ENCODE results near the gene CHST13.

The CHST13 gene

GRCh38 chr3:126516936-126517290 is 7.0 kb upstream of the CHST13 start:
- TF ChIP-seq CREB1 (IDR thresholded peaks at IDR 0.05; ENCODE audit: low read depth) (no peak), NFIC (IDR thresholded peaks at IDR 0.05) (no peak), RAD21 (IDR thresholded peaks at IDR 0.05; ENCODE audit: low read depth) (no peak), YY1 (IDR thresholded peaks at IDR 0.05; ENCODE audit: low read depth) (no peak), REST (IDR thresholded peaks at IDR 0.05; ENCODE audit: low read depth) (no peak), EGR1 (IDR thresholded peaks at IDR 0.05) (no peak), TCF12 (IDR thresholded peaks at IDR 0.05; ENCODE audit: low read depth) (no peak), MAX (IDR thresholded peaks at IDR 0.05) (no peak), FOXM1 (IDR thresholded peaks at IDR 0.05; ENCODE audit: borderline replicate concordance, low read depth) (no peak), USF1 (IDR thresholded peaks at IDR 0.05) (no peak), TEAD4 (IDR thresholded peaks at IDR 0.05) (no peak), CEBPB (IDR thresholded peaks at IDR 0.05) (no peak), EP300 (IDR thresholded peaks at IDR 0.05; ENCODE audit: borderline replicate concordance) (no peak), TAF1 (IDR thresholded peaks at IDR 0.05; ENCODE audit: low read depth) (no peak), ZBTB7A (IDR thresholded peaks at IDR 0.05; ENCODE audit: low read depth) (no peak)

GRCh38 chr3:126517291-126517951 is 6.5 kb upstream of the CHST13 start, which contains the start of gene UROC1:
Gene UROC1, minus strand, starts transcription at chr3:126517773. Its CDS starts 54 bp downstream, at chr3:126517719.
- TF ChIP-seq EP300 (IDR thresholded peaks at IDR 0.05; ENCODE audit: borderline replicate concordance) = no peak
- no peak for TF ChIP-seq ZBTB7A (IDR thresholded peaks at IDR 0.05; ENCODE audit: low read depth)
- no peak for TF ChIP-seq FOXM1 (IDR thresholded peaks at IDR 0.05; ENCODE audit: borderline replicate concordance, low read depth)
- no peak for TF ChIP-seq USF1 (IDR thresholded peaks at IDR 0.05)
- TF ChIP-seq CREB1 (IDR thresholded peaks at IDR 0.05; ENCODE audit: low read depth) = no peak
- no peak for TF ChIP-seq YY1 (IDR thresholded peaks at IDR 0.05; ENCODE audit: low read depth)
- TF ChIP-seq EGR1 (IDR thresholded peaks at IDR 0.05) = no peak
- TF ChIP-seq TAF1 (IDR thresholded peaks at IDR 0.05; ENCODE audit: low read depth) = no peak
- no peak for TF ChIP-seq CEBPB (IDR thresholded peaks at IDR 0.05)
- TF ChIP-seq NFIC (IDR thresholded peaks at IDR 0.05) = no peak
- no peak for TF ChIP-seq RAD21 (IDR thresholded peaks at IDR 0.05; ENCODE audit: low read depth)
- TF ChIP-seq MAX (IDR thresholded peaks at IDR 0.05) = no peak
- TF ChIP-seq TEAD4 (IDR thresholded peaks at IDR 0.05) = no peak
- TF ChIP-seq TCF12 (IDR thresholded peaks at IDR 0.05; ENCODE audit: low read depth) = no peak
- TF ChIP-seq REST (IDR thresholded peaks at IDR 0.05; ENCODE audit: low read depth) = no peak

GRCh38 chr3:126517986-126518778 is 5.8 kb upstream of the CHST13 start:
- TF ChIP-seq REST (IDR thresholded peaks at IDR 0.05; ENCODE audit: low read depth) (no peak), TAF1 (IDR thresholded peaks at IDR 0.05; ENCODE audit: low read depth) (no peak), MAX (IDR thresholded peaks at IDR 0.05) (no peak), NFIC (IDR thresholded peaks at IDR 0.05) (no peak), RAD21 (IDR thresholded peaks at IDR 0.05; ENCODE audit: low read depth) (no peak), ZBTB7A (IDR thresholded peaks at IDR 0.05; ENCODE audit: low read depth) (no peak), CREB1 (IDR thresholded peaks at IDR 0.05; ENCODE audit: low read depth) (no peak), USF1 (IDR thresholded peaks at IDR 0.05) (no peak), TCF12 (IDR thresholded peaks at IDR 0.05; ENCODE audit: low read depth) (no peak), TEAD4 (IDR thresholded peaks at IDR 0.05) (no peak), CEBPB (IDR thresholded peaks at IDR 0.05) (no peak), FOXM1 (IDR thresholded peaks at IDR 0.05; ENCODE audit: borderline replicate concordance, low read depth) (no peak), YY1 (IDR thresholded peaks at IDR 0.05; ENCODE audit: low read depth) (no peak)

All from Ishikawa (cell line).